ENCODE measurements around the gene SHFL. TPM values are rescaled to one million over a fixed set of nuclear protein-coding genes. Genes with fewer than 3 reads are reported as not detected.
A peak's percentile ranks its signal among the peaks of the same experiment; 100 is the strongest.

Gene SHFL
- total RNA-seq, 1 experiment from 2014 or later: 17.4 TPM

GRCh38 chr19:10092648-10093294 lies 6.7 kb downstream of the SHFL start:
- Histone ChIP-seq H3K4me1 (ENCODE audit: control insufficient read depth, insufficient read depth, low read length) (no peaks in the 10 kb centered on the region), H3K27me3 (ENCODE audit: control insufficient read depth, insufficient read depth, low read length) (no peaks in the 10 kb centered on the region), H3K27ac (ENCODE audit: low read length) (no peak overlapping the region), H3K9me3 (ENCODE audit: control insufficient read depth, insufficient read depth, low read depth, low read length) (no peaks in the 10 kb centered on the region), H3K4me3 (ENCODE audit: low read depth in 2 of 2, low read length in 2 of 2) (no peak overlapping the region), H3K36me3 (ENCODE audit: control insufficient read depth, insufficient read depth, low read length) (no peaks in the 10 kb centered on the region)
- ChIA-PET CTCF (no interaction called here), POLR2A (no interaction called here)
- DNase-seq (ENCODE audit: low read depth, low spot score): no peak
- TSS peak; percentile 73 for BruUV-seq (replicated peaks)
- in situ Hi-C loops (cut with HindIII; ENCODE audit: low pct_unique_long_range_greater_than_20kb, low sequenced_read_pairs): no loop called here
- intact Hi-C loops (cut with micrococcal nuclease; ENCODE audit: unreplicated experiment): no loop called here
- TF ChIP-seq REST (IDR thresholded peaks at IDR 0.05; ENCODE audit: insufficient read depth in 1 of 2, low read depth in 2 of 2, low read length in 1 of 2) (no peak), TCF7L2 (IDR thresholded peaks at IDR 0.05; ENCODE audit: low read depth, low read length) (no peak), POLR2AphosphoS5 (IDR thresholded peaks at IDR 0.05; ENCODE audit: low read depth, low read length) (no peak), CTCF (IDR thresholded peaks at IDR 0.05) (no peak), SIN3A (IDR thresholded peaks at IDR 0.05; ENCODE audit: borderline replicate concordance, insufficient read depth, low read depth, low read length) (no peak)
- no peak for ATAC-seq

GRCh38 chr19:10093295-10094186 lies 7.4 kb downstream of the SHFL start:
- ChIA-PET POLR2A (no interaction called here), CTCF (no interaction called here)
- Histone ChIP-seq H3K27me3 (ENCODE audit: control insufficient read depth, insufficient read depth, low read length) (no peaks in the 10 kb centered on the region), H3K9me3 (ENCODE audit: control insufficient read depth, insufficient read depth, low read depth, low read length) (no peaks in the 10 kb centered on the region), H3K27ac (ENCODE audit: low read length) (no peak overlapping the region), H3K36me3 (ENCODE audit: control insufficient read depth, insufficient read depth, low read length) (no peaks in the 10 kb centered on the region), H3K4me1 (ENCODE audit: control insufficient read depth, insufficient read depth, low read length) (no peaks in the 10 kb centered on the region), H3K4me3 (ENCODE audit: low read depth in 2 of 2, low read length in 2 of 2) (no peak overlapping the region)
- intact Hi-C loops (cut with micrococcal nuclease; ENCODE audit: unreplicated experiment): no loop called here
- BruUV-seq (replicated peaks): no TSS peak
- in situ Hi-C loops (cut with HindIII; ENCODE audit: low pct_unique_long_range_greater_than_20kb, low sequenced_read_pairs): no loop called here
- TF ChIP-seq REST (IDR thresholded peaks at IDR 0.05; ENCODE audit: insufficient read depth in 1 of 2, low read depth in 2 of 2, low read length in 1 of 2): peak; percentile 82 to 87
- no peak for TF ChIP-seq TCF7L2 (IDR thresholded peaks at IDR 0.05; ENCODE audit: low read depth, low read length)
- DNase-seq (ENCODE audit: low read depth, low spot score) (no peak), ATAC-seq (no peak)
